H9 (cell line): ENCODE results near the gene PLEKHA7. TPM values are rescaled to one million over a fixed set of nuclear protein-coding genes. Genes with fewer than 3 reads are reported as not detected.

Source experiments
- DNase-seq: peaks from one replicate; pipeline ENCODE4 v3.0.0-alpha.2; 2017
- H2AFZ ChIP-seq: one replicate; pipeline ENCODE4 v1.6.1; 2013; ENCODE audit warnings: mild to moderate bottlenecking, low read length, control low read depth, moderate library complexity
- H2AK5ac ChIP-seq: 2 replicates; pipeline ENCODE4 v1.6.1; 2013; ENCODE audit warnings: low read length, control low read depth, mixed read lengths; ENCODE audit not compliant: insufficient read length
- H2BK120ac ChIP-seq: one replicate; pipeline ENCODE4 v1.6.1; 2013; ENCODE audit warnings: low read depth, mild to moderate bottlenecking, low read length, control low read depth, inconsistent platforms; ENCODE audit not compliant: poor library complexity, severe bottlenecking
- H2BK12ac ChIP-seq: 2 replicates; pipeline ENCODE4 v1.6.1; 2013; ENCODE audit warnings: low read length, control low read depth, mixed read lengths, low read depth; ENCODE audit not compliant: insufficient read length
- H2BK15ac ChIP-seq: 2 replicates; pipeline ENCODE4 v1.6.1; 2013; ENCODE audit warnings: low read depth, low read length, control low read depth
- H2BK20ac ChIP-seq: one replicate; pipeline ENCODE4 v1.6.1; 2013; ENCODE audit warnings: low read depth, mild to moderate bottlenecking, low read length, control low read depth, inconsistent platforms; ENCODE audit not compliant: poor library complexity, severe bottlenecking
- H2BK5ac ChIP-seq: 2 replicates; pipeline ENCODE4 v1.6.1; 2013; ENCODE audit warnings: low read length, control low read depth, mixed read lengths; ENCODE audit not compliant: insufficient read length
- H3K14ac ChIP-seq: 2 replicates; pipeline ENCODE4 v1.6.1; 2013; ENCODE audit warnings: low read length, control low read depth; ENCODE audit not compliant: insufficient read depth
- H3K18ac ChIP-seq: 2 replicates; pipeline ENCODE4 v1.6.1; 2013; ENCODE audit warnings: low read depth, mild to moderate bottlenecking, mixed read lengths, low read length, control low read depth; ENCODE audit not compliant: insufficient read length
- H3K23ac ChIP-seq: 2 replicates; pipeline ENCODE4 v1.6.1; 2013; ENCODE audit warnings: low read length, control low read depth, mixed read lengths, low read depth; ENCODE audit not compliant: insufficient read length
- H3K23me2 ChIP-seq: 2 replicates; pipeline ENCODE4 v1.6.1; 2013; ENCODE audit warnings: low read depth, mild to moderate bottlenecking, mixed read lengths, low read length, control low read depth; ENCODE audit not compliant: insufficient read length, poor library complexity, severe bottlenecking
- H3K27ac ChIP-seq: 2 replicates; pipeline ENCODE4 v1.5.1; 2013; ENCODE audit warnings: low read length, control low read depth, mixed read lengths, low read depth; ENCODE audit not compliant: insufficient read length
- H3K27me3 ChIP-seq: 2 replicates; pipeline ENCODE4 v1.6.1; 2013; ENCODE audit warnings: low read length, control low read depth, inconsistent platforms; ENCODE audit not compliant: insufficient read depth
- H3K4ac ChIP-seq: 2 replicates; pipeline ENCODE4 v1.6.1; 2013; ENCODE audit warnings: low read depth, mild to moderate bottlenecking, control low read depth, inconsistent platforms, low read length, moderate library complexity
- H3K4me1 ChIP-seq: 2 replicates; pipeline ENCODE4 v1.6.1; 2013; ENCODE audit warnings: low read length, control low read depth, inconsistent platforms; ENCODE audit not compliant: insufficient read depth
- H3K4me2 ChIP-seq: 2 replicates; pipeline ENCODE4 v1.6.1; 2013; ENCODE audit warnings: low read length, control low read depth, mixed read lengths; ENCODE audit not compliant: insufficient read length, insufficient read depth
- H3K56ac ChIP-seq: 2 replicates; pipeline ENCODE4 v1.6.1; 2013; ENCODE audit warnings: low read depth, mild to moderate bottlenecking, mixed read lengths, low read length, control low read depth; ENCODE audit not compliant: insufficient read length
- H3K79me1 ChIP-seq: 2 replicates; pipeline ENCODE4 v1.6.1; 2013; ENCODE audit warnings: low read depth, mild to moderate bottlenecking, moderate library complexity, low read length, control low read depth, inconsistent platforms; ENCODE audit not compliant: insufficient read depth, poor library complexity, severe bottlenecking
- H3K79me2 ChIP-seq: 2 replicates; pipeline ENCODE4 v1.6.1; 2013; ENCODE audit warnings: low read length, control low read depth, inconsistent platforms; ENCODE audit not compliant: insufficient read depth
- H3K9ac ChIP-seq: 2 replicates; pipeline ENCODE4 v1.6.1; 2013; ENCODE audit warnings: low read length, control low read depth, mixed read lengths; ENCODE audit not compliant: insufficient read length; ENCODE audit errors: extremely low read depth
- H3K9me3 ChIP-seq: one replicate; pipeline ENCODE4 v1.6.1; 2013; ENCODE audit warnings: low read depth, low read length, inconsistent platforms; ENCODE audit not compliant: control insufficient read depth
- H3T11ph ChIP-seq: one replicate; pipeline ENCODE4 v1.6.1; 2013; ENCODE audit warnings: mild to moderate bottlenecking, low read length, control low read depth, inconsistent platforms
- H4K20me1 ChIP-seq: one replicate; pipeline ENCODE4 v1.6.1; 2013; ENCODE audit not compliant: control insufficient read depth, insufficient read length, insufficient read depth
- H4K5ac ChIP-seq: 2 replicates; pipeline ENCODE4 v1.6.1; 2013; ENCODE audit warnings: low read depth, mild to moderate bottlenecking, mixed read lengths, low read length, control low read depth; ENCODE audit not compliant: insufficient read length
- H4K8ac ChIP-seq: replicated peaks from 2 replicates; pipeline ENCODE4 v1.6.1; 2013; ENCODE audit warnings: low read length, control low read depth, mixed read lengths, low read depth; ENCODE audit not compliant: insufficient read length
- H4K91ac ChIP-seq: 2 replicates; pipeline ENCODE4 v1.6.1; 2013; ENCODE audit warnings: low read depth, mild to moderate bottlenecking, moderate library complexity, mixed read lengths, low read length, control low read depth; ENCODE audit not compliant: insufficient read length
- H3K27ac Mint-ChIP-seq, 3 experiments: 2 replicates in 2 of 3; 3 replicates in 1 of 3; pipeline ENCODE4 v1.8.0; 2020 to 2021; ENCODE audit warnings: mixed read lengths in 3 of 3, mild to moderate bottlenecking in 1 of 3, moderate library complexity in 1 of 3
- H3K27me3 Mint-ChIP-seq: 2 replicates; pipeline ENCODE4 v1.8.0; 2021; ENCODE audit warnings: low read depth, mild to moderate bottlenecking, moderate library complexity, mixed read lengths
- H3K36me3 Mint-ChIP-seq, 3 experiments: 2 replicates in 2 of 3; 3 replicates in 1 of 3; pipeline ENCODE4 v1.8.0; 2020 to 2021; ENCODE audit warnings: low read depth in 3 of 3, mixed read lengths in 3 of 3; ENCODE audit not compliant: insufficient read depth in 1 of 3
- H3K4me1 Mint-ChIP-seq, 2 experiments: 2 replicates each; pipeline ENCODE4 v1.8.0; 2020; ENCODE audit warnings: mixed read lengths in 2 of 2
- H3K4me3 Mint-ChIP-seq, 2 experiments: 2 replicates in 1 of 2; 3 replicates in 1 of 2; pipeline ENCODE4 v1.8.0; 2020 to 2021; ENCODE audit warnings: mild to moderate bottlenecking in 2 of 2, mixed read lengths in 2 of 2, moderate library complexity in 1 of 2
- H3K9me3 Mint-ChIP-seq, 2 experiments: 2 replicates in 1 of 2; 3 replicates in 1 of 2; pipeline ENCODE4 v1.8.0; 2020; ENCODE audit warnings: mild to moderate bottlenecking in 2 of 2, mixed read lengths in 2 of 2, moderate library complexity in 1 of 2
- CTCF ChIP-seq: fragments of 200-600 bp; sonication (generic); conservative IDR thresholded peaks from 3 replicates; pipeline ENCODE4 v1.8.0; 2021; ENCODE audit warnings: antibody characterized with exemption, mild to moderate bottlenecking
- WGBS: extraction: QIAGEN DNeasy Blood & Tissue Kit; methylation state at CpG from one replicate; pipeline ENCODE4 v1.1.7; 2013; ENCODE audit warnings: missing lambda C conversion rate, low lambda C conversion rate, mixed read lengths; ENCODE audit not compliant: insufficient read length; ENCODE audit errors: extremely low coverage; 5-methylcytosine and 5-hydroxymethylcytosine counted together
- total RNA-seq: library from RNA; stranded (reverse); gene quantifications from 2 replicates; pipeline ENCODE4 v1.2.1, GENCODE V29; 2021

The PLEKHA7 gene
- total RNA-seq, 1 experiment from 2014 or later, result 21.0 TPM

- Mint-ChIP-seq H3K9me3 (no peaks in the 10 kb centered on the region), H3K27me3 (no peaks in the 10 kb centered on the region), H3K27ac (no peak overlapping the region), H3K36me3 (no peaks in the 10 kb centered on the region), H3K4me1 (peaks cover 48 to 50% of the 10 kb centered on the region in 2 experiments), H3K4me3 (no peak overlapping the region)
- H4K20me1 ChIP-seq, result no peaks in the 10 kb centered on the region
- H3K9ac ChIP-seq, result no peak overlapping the region
- H2BK5ac ChIP-seq, result no peak overlapping the region
- no peak overlapping the region for H3K27ac ChIP-seq
- no peak overlapping the region for H4K8ac ChIP-seq
- no peak overlapping the region for H2BK120ac ChIP-seq
- no peaks in the 10 kb centered on the region for H3K79me1 ChIP-seq
- no peak for DNase-seq
- no peak overlapping the region for H3K4me2 ChIP-seq
- H3K27me3 ChIP-seq, result no peaks in the 10 kb centered on the region
- H2BK20ac ChIP-seq, result no peak overlapping the region
- H3K18ac ChIP-seq, result no peak overlapping the region
- H3K4me1 ChIP-seq, result peaks cover 9% of the 10 kb centered on the region; the same call in 1 of the 2 replicates
- H3K79me2 ChIP-seq, result no peaks in the 10 kb centered on the region
- H2AFZ ChIP-seq, result no peak overlapping the region
- no peak overlapping the region for H2BK12ac ChIP-seq
- H3K56ac ChIP-seq, result no peak overlapping the region
- H2AK5ac ChIP-seq, result no peak overlapping the region
- no CpG with 5 or more reads among the region's 2 CpGs for WGBS
- H4K5ac ChIP-seq, result no peak overlapping the region
- TF ChIP-seq CTCF, result no peak
- no peak overlapping the region for H3K4ac ChIP-seq
- no peaks in the 10 kb centered on the region for H3K23me2 ChIP-seq
- no peak overlapping the region for H2BK15ac ChIP-seq
- H3K23ac ChIP-seq, result no peak overlapping the region
- no peak overlapping the region; the same call in 1 of the 2 replicates for H3K14ac ChIP-seq
- no peak overlapping the region for H3T11ph ChIP-seq
- no peaks in the 10 kb centered on the region for H3K9me3 ChIP-seq
- no peak overlapping the region for H4K91ac ChIP-seq
Measured at GRCh38 chr11:16879690-16880089, 134.5 kb downstream of the PLEKHA7 start.
